ENCODE results near the gene JARID2. TPM values are rescaled to one million over a fixed set of nuclear protein-coding genes. Genes with fewer than 3 reads are reported as not detected.

JARID2 gene
- total and polyA plus RNA-seq, 12 donors = 2.3 to 11.6 (median 8.7) TPM

GRCh38 chr6:15239616-15240364 is 6.1 kb upstream of the JARID2 start:
- 5 to 8% methylated on average over 5 of the region's 5 CpGs for WGBS, 2 donors
- ATAC-seq (peak; percentile 12 to 84 (median 64)), DNase-seq (peak in 1 of 2 donors; percentile 49)
- H3K27me3 ChIP-seq = no peaks in the 10 kb centered on the region
- intact Hi-C loops (cut with DNase I) = loop anchor here in 7 of 10 donors (5.0 to 10.0 kb wide), 10 partner anchors 125 to 1035 kb away; no protein-coding TSS in a partner anchor
- H3K4me1 ChIP-seq = peaks cover 7 to 41% (median 28%) of the 10 kb centered on the region in 9 donors
- no peaks in the 10 kb centered on the region for H3K36me3 ChIP-seq
- peak overlapping the region in 8 of 10 donors; percentile 2 to 79 (median 61) for H3K27ac ChIP-seq
- peak overlapping the region in 1 of 10 donors; percentile 13 for H3K4me3 ChIP-seq
- peak in 1 of 9 donors; percentile 6 for TF ChIP-seq CTCF (IDR thresholded peaks at IDR 0.05)
- no peaks in the 10 kb centered on the region for H3K9me3 ChIP-seq

GRCh38 chr6:15242503-15242902 is 3.4 kb upstream of the JARID2 start:
- Histone ChIP-seq H3K27ac (peak overlapping the region in 1 of 10 donors; percentile 49), H3K4me3 (no peak overlapping the region), H3K27me3 (no peaks in the 10 kb centered on the region), H3K4me1 (peaks cover 7 to 41% (median 31%) of the 10 kb centered on the region in 9 donors), H3K9me3 (no peaks in the 10 kb centered on the region), H3K36me3 (no peaks in the 10 kb centered on the region)
- no peak for TF ChIP-seq CTCF (IDR thresholded peaks at IDR 0.05)
- DNase-seq (no peak), ATAC-seq (no peak)
- intact Hi-C loops (cut with DNase I) = loop anchor here in 7 of 10 donors (10.0 kb wide), 9 partner anchors 122 to 1038 kb away; no protein-coding TSS in a partner anchor
- 86 to 90% methylated on average over 2 of the region's 2 CpGs for WGBS, 2 donors

- DNase-seq = no peak
- Histone ChIP-seq H3K36me3 (no peaks in the 10 kb centered on the region), H3K4me3 (no peak overlapping the region), H3K27me3 (no peaks in the 10 kb centered on the region), H3K27ac (peak overlapping the region in 4 of 10 donors; percentile 29 to 49 (median 42)), H3K4me1 (peaks cover 7 to 41% (median 31%) of the 10 kb centered on the region in 9 donors), H3K9me3 (no peaks in the 10 kb centered on the region)
- 73 to 79% methylated on average over 1 of the region's 1 CpG for WGBS, 2 donors
- no peak for ATAC-seq
- TF ChIP-seq CTCF (IDR thresholded peaks at IDR 0.05) = no peak
- intact Hi-C loops (cut with DNase I) = loop anchor here in 7 of 10 donors (10.0 kb wide), 9 partner anchors 122 to 1038 kb away; no protein-coding TSS in a partner anchor
Measured at GRCh38 chr6:15242937-15243614, 2.8 kb upstream of the JARID2 start.

- 67 to 71% methylated on average over 27 of the region's 27 CpGs for WGBS, 2 donors
- Histone ChIP-seq H3K36me3 (no peaks in the 10 kb centered on the region), H3K4me1 (peaks cover 6 to 41% (median 34%) of the 10 kb centered on the region in 9 donors), H3K27me3 (no peaks in the 10 kb centered on the region), H3K4me3 (peak overlapping the region in 9 of 10 donors; percentile 56 to 90 (median 84)), H3K27ac (peak overlapping the region; percentile 90 to 98 (median 94)), H3K9me3 (no peaks in the 10 kb centered on the region)
- intact Hi-C loops (cut with DNase I) = loop anchor here in 8 of 10 donors (2.0 to 10.0 kb wide), 10 partner anchors 121 to 1039 kb away; no protein-coding TSS in a partner anchor
- no peak for TF ChIP-seq CTCF (IDR thresholded peaks at IDR 0.05)
- no peak for ATAC-seq
- no peak for DNase-seq
Measured at GRCh38 chr6:15243910-15244619, 1.8 kb upstream of the JARID2 start.

All from heart right ventricle (tissue), 16 donors.